H1 (cell line): ENCODE results near the gene CACNA2D3. TPM values are rescaled to one million over a fixed set of nuclear protein-coding genes. Genes with fewer than 3 reads are reported as not detected.

Experiments used
- CTCF ChIA-PET: fragments of 300-600 bp; sonication (Branson Sonifier 250); formaldehyde crosslinking; loops from one replicate; lab custom pipeline; 2021; ENCODE audit not compliant: partially characterized antibody; lab: Charles Lee
- POLR2A ChIA-PET: fragments of 300-600 bp; sonication (Branson Sonifier 250); formaldehyde crosslinking; loops from one replicate; lab custom pipeline; 2021; ENCODE audit warnings: inconsistent platforms; ENCODE audit not compliant: partially characterized antibody; lab: Charles Lee
- DNase-seq, 2 experiments: peaks; one replicate each; pipeline versions ENCODE4 v3.0.0 to v3.0.0-alpha.2; 2010 to 2022; ENCODE audit warnings: low spot score in 2 of 2, low read depth in 1 of 2, mixed read lengths in 1 of 2
- FAIRE-seq: peaks from 2 replicates; lab custom pipeline; 2011; peaks lifted over from hg19 to GRCh38; lab: Jason Lieb, UNC
- H2AFZ ChIP-seq: 2 replicates; pipeline ENCODE4 v1.8.1; 2012; ENCODE audit warnings: low read length, inconsistent platforms
- H2AK5ac ChIP-seq: 2 replicates; pipeline ENCODE4 v1.6.1; 2013; ENCODE audit warnings: low read depth, low read length
- H2BK120ac ChIP-seq: replicated peaks from 2 replicates; pipeline ENCODE3; 2013; ENCODE audit warnings: low read depth, low read length, inconsistent platforms
- H2BK12ac ChIP-seq: 2 replicates; pipeline ENCODE4 v1.6.1; 2013; ENCODE audit warnings: low read depth, low read length
- H2BK15ac ChIP-seq: 2 replicates; pipeline ENCODE4 v1.6.1; 2013; ENCODE audit warnings: low read length
- H2BK20ac ChIP-seq: 2 replicates; pipeline ENCODE4 v1.6.1; 2013; ENCODE audit warnings: low read length
- H2BK5ac ChIP-seq: 2 replicates; pipeline ENCODE4 v1.6.1; 2013; ENCODE audit warnings: low read depth, low read length
- H3K14ac ChIP-seq: 2 replicates; pipeline ENCODE4 v1.6.1; 2013; ENCODE audit warnings: inconsistent platforms; ENCODE audit not compliant: insufficient read length
- H3K18ac ChIP-seq: 2 replicates; pipeline ENCODE4 v1.6.1; 2013; ENCODE audit warnings: low read length; ENCODE audit errors: extremely low read depth
- H3K23ac ChIP-seq: 2 replicates; pipeline ENCODE4 v1.6.1; 2013; ENCODE audit warnings: inconsistent platforms; ENCODE audit not compliant: insufficient read length
- H3K23me2 ChIP-seq: 2 replicates; pipeline ENCODE4 v1.6.1; 2013; ENCODE audit warnings: low read depth, low read length
- H3K27ac ChIP-seq: 2 replicates; pipeline ENCODE4 v1.6.1; 2011; ENCODE audit warnings: low read depth, low read length, inconsistent platforms
- H3K27me3 ChIP-seq, 4 experiments: replicated peaks in 1 of 4; 1 replicate in 1 of 4; 2 replicates in 3 of 4; pipeline versions ENCODE4 v1.6.1 to v1.8.1; 2011 to 2013; ENCODE audit warnings: low read length in 3 of 4, mild to moderate bottlenecking in 3 of 4, inconsistent platforms in 2 of 4, mixed read lengths in 2 of 4, moderate library complexity in 1 of 4; ENCODE audit not compliant: control insufficient read depth in 3 of 4, insufficient read depth in 3 of 4; ENCODE audit errors: extremely low read depth in 1 of 4
- H3K36me3 ChIP-seq, 4 experiments: 2 replicates each; pipeline versions ENCODE4 v1.6.1 to v1.8.1; 2011 to 2013; ENCODE audit warnings: mild to moderate bottlenecking in 4 of 4, low read length in 3 of 4, moderate library complexity in 2 of 4, control low read depth in 1 of 4, inconsistent platforms in 1 of 4; ENCODE audit not compliant: insufficient read depth in 4 of 4, control insufficient read depth in 2 of 4
- H3K4ac ChIP-seq: replicated peaks from 2 replicates; pipeline ENCODE3; 2013; ENCODE audit warnings: low read length, low read depth, mixed read lengths, inconsistent platforms; ENCODE audit not compliant: insufficient read length
- H3K4me1 ChIP-seq, 4 experiments: replicated peaks in 1 of 4; 1 replicate in 1 of 4; 2 replicates in 3 of 4; pipeline versions ENCODE4 v1.6.1 to v1.8.1; 2011 to 2013; ENCODE audit warnings: low read length in 3 of 4, inconsistent platforms in 2 of 4, mixed read lengths in 1 of 4; ENCODE audit not compliant: insufficient read depth in 4 of 4, control insufficient read depth in 3 of 4
- H3K4me2 ChIP-seq, 2 experiments: 2 replicates each; pipeline versions ENCODE4 v1.6.1 to v1.8.1; 2011 to 2013; ENCODE audit warnings: low read depth in 2 of 2, low read length in 2 of 2, control low read depth in 1 of 2, inconsistent platforms in 1 of 2, mild to moderate bottlenecking in 1 of 2; ENCODE audit not compliant: insufficient read depth in 1 of 2
- H3K4me3 ChIP-seq, 4 experiments: fragments of 200-600, 300-600 bp in 1 of 4; sonication (generic), shearing (Covaris generic), sonication (Bioruptor Twin) in 1 of 4; 2 replicates each; pipeline versions ENCODE4 v1.5.1 to v1.8.1; 2011 to 2016; ENCODE audit warnings: low read length in 4 of 4, low read depth in 3 of 4, control low read depth in 2 of 4, inconsistent platforms in 2 of 4, mild to moderate bottlenecking in 2 of 4, mixed read lengths in 1 of 4, moderate library complexity in 1 of 4; ENCODE audit not compliant: insufficient read depth in 2 of 4; ENCODE audit errors: extremely low read depth in 1 of 4
- H3K56ac ChIP-seq: replicated peaks from 2 replicates; pipeline ENCODE3; 2013; ENCODE audit warnings: low read depth, mild to moderate bottlenecking, mixed read lengths, low read length, inconsistent platforms; ENCODE audit not compliant: insufficient read length
- H3K79me1 ChIP-seq: 2 replicates; pipeline ENCODE4 v1.6.1; 2013; ENCODE audit warnings: low read depth, low read length, control low read depth
- H3K79me2 ChIP-seq, 2 experiments: 2 replicates each; pipeline versions ENCODE4 v1.6.1 to v1.8.1; 2012 to 2013; ENCODE audit warnings: low read length in 2 of 2, mild to moderate bottlenecking in 2 of 2, inconsistent platforms in 1 of 2; ENCODE audit not compliant: insufficient read depth in 2 of 2, control insufficient read depth in 1 of 2
- H3K9ac ChIP-seq, 4 experiments: replicated peaks in 1 of 4; 1 replicate in 1 of 4; 2 replicates in 3 of 4; pipeline versions ENCODE4 v1.6.1 to v1.8.1; 2011 to 2013; ENCODE audit warnings: low read depth in 3 of 4, low read length in 3 of 4, control low read depth in 2 of 4, mild to moderate bottlenecking in 2 of 4, moderate library complexity in 2 of 4, inconsistent platforms in 1 of 4; ENCODE audit errors: extremely low read depth in 1 of 4
- H3K9me3 ChIP-seq, 2 experiments: 2 replicates each; pipeline versions ENCODE4 v1.6.1 to v1.8.1; 2012 to 2013; ENCODE audit warnings: mild to moderate bottlenecking in 2 of 2, moderate library complexity in 2 of 2, control low read depth in 1 of 2, inconsistent platforms in 1 of 2, low read depth in 1 of 2, low read length in 1 of 2, mixed read lengths in 1 of 2; ENCODE audit not compliant: insufficient read depth in 2 of 2
- H4K20me1 ChIP-seq, 2 experiments: replicated peaks in 1 of 2; 2 replicates each; pipeline versions ENCODE3 to v1.8.1; 2011 to 2013; ENCODE audit warnings: inconsistent platforms in 2 of 2, low read length in 2 of 2, mild to moderate bottlenecking in 1 of 2; ENCODE audit not compliant: insufficient read depth in 2 of 2, control insufficient read depth in 1 of 2
- H4K5ac ChIP-seq: 2 replicates; pipeline ENCODE4 v1.6.1; 2013; ENCODE audit warnings: low read length, low read depth, mixed read lengths, inconsistent platforms; ENCODE audit not compliant: insufficient read length
- H4K8ac ChIP-seq: 2 replicates; pipeline ENCODE4 v1.8.0; 2013; ENCODE audit warnings: mild to moderate bottlenecking, moderate library complexity, low read length, inconsistent platforms; ENCODE audit not compliant: insufficient read depth; ENCODE audit errors: extremely low read depth
- H4K91ac ChIP-seq: replicated peaks from 2 replicates; pipeline ENCODE3; 2013; ENCODE audit warnings: low read length, mixed read lengths, inconsistent platforms; ENCODE audit not compliant: insufficient read length
- CBX5 ChIP-seq: fragments of 300-800, 300-1000 bp; sonication (generic); IDR thresholded peaks from 2 replicates; pipeline ENCODE4 v1.7.1; 2016; ENCODE audit warnings: antibody characterized with exemption, low read length, low read depth
- WGBS, 2 experiments: shearing (Covaris generic) in 1 of 2; methylation state at CpG; one replicate each; pipeline versions ENCODE4 v1.1.6 to v1.1.7; 2013 to 2015; ENCODE audit warnings: low lambda C conversion rate in 2 of 2, mixed read lengths in 2 of 2, inconsistent platforms in 1 of 2, low coverage in 1 of 2, missing lambda C conversion rate in 1 of 2; ENCODE audit not compliant: insufficient replicate concordance in 2 of 2, insufficient coverage in 1 of 2, insufficient read length in 1 of 2; ENCODE audit errors: extremely low coverage in 1 of 2, missing lambda C conversion rate in 1 of 2; 5-methylcytosine and 5-hydroxymethylcytosine counted together
- polyA plus RNA-seq, 7 experiments: library from polyadenylated mRNA; depleted of rRNA in 3 of 7; stranded (reverse) in 5 of 7; unstranded in 2 of 7; fragments of >200 nt in 5 of 7; fragments of 200-250 nt in 2 of 7; gene quantifications; 1 replicate in 5 of 7; 2 replicates in 1 of 7; 4 replicates in 1 of 7; pipeline versions ENCODE4 v1.2.1 to v1.2.3, GENCODE V29; 2011 to 2013; ENCODE audit warnings: missing spikeins in 2 of 7, mixed read lengths in 2 of 7
- total RNA-seq: library from RNA; stranded (reverse); fragmentation: NEBNext Ultra II Directional; extraction: Animal tissue kit (Norgen Biotek cat#: 25700); gene quantifications from 2 replicates; pipeline ENCODE4 v1.2.1, GENCODE V29; 2021

Gene CACNA2D3
- total and polyA plus RNA-seq, 2 of the 8 experiments (the other 6 are each of a cell fraction or from before 2014, with no cell fraction given): 1.5 to 1.8 TPM

- no peak overlapping the region for H2AK5ac ChIP-seq
- POLR2A ChIA-PET: no interaction called here
- FAIRE-seq (no peak), DNase-seq (no peak)
- no peak overlapping the region for H2BK20ac ChIP-seq
- peaks cover 0 to 1% of the 10 kb centered on the region in 2 experiments for H4K20me1 ChIP-seq
- no peak overlapping the region for H3K4me2 ChIP-seq
- no peak overlapping the region for H2BK5ac ChIP-seq
- no peak overlapping the region for H3K14ac ChIP-seq
- H3K23ac ChIP-seq: no peak overlapping the region
- H2BK15ac ChIP-seq: no peak overlapping the region
- WGBS, 2 experiments: 95% methylated on average over 5 of the region's 5 CpGs; no CpG with 5 or more reads in 1 of the 2 experiments
- no peak overlapping the region for H4K5ac ChIP-seq
- no peak overlapping the region for H3K56ac ChIP-seq
- no peak overlapping the region for H2BK12ac ChIP-seq
- no peaks in the 10 kb centered on the region for H3K9me3 ChIP-seq
- CTCF ChIA-PET: no interaction called here
- no peaks in the 10 kb centered on the region for H3K27me3 ChIP-seq
- no peak overlapping the region for H3K4me3 ChIP-seq
- no peak overlapping the region for H3K27ac ChIP-seq
- no peak overlapping the region for H3K18ac ChIP-seq
- H3K79me2 ChIP-seq: no peaks in the 10 kb centered on the region
- TF ChIP-seq CBX5: no peak
- H3K36me3 ChIP-seq: no peaks in the 10 kb centered on the region
- H4K8ac ChIP-seq: no peak overlapping the region
- H3K4ac ChIP-seq: no peak overlapping the region
- no peak overlapping the region for H2AFZ ChIP-seq
- H3K23me2 ChIP-seq: no peaks in the 10 kb centered on the region
- no peaks in the 10 kb centered on the region for H3K4me1 ChIP-seq
- H2BK120ac ChIP-seq: no peak overlapping the region
- H4K91ac ChIP-seq: no peak overlapping the region
- H3K9ac ChIP-seq: no peak overlapping the region
- no peaks in the 10 kb centered on the region for H3K79me1 ChIP-seq
These were observed 914.7 kb downstream of the CACNA2D3 start for GRCh38 chr3:55036883-55037577.
